SK-N-SH (cell line): ENCODE results near the gene PCGF2. TPM values are rescaled to one million over a fixed set of nuclear protein-coding genes. Genes with fewer than 3 reads are reported as not detected.

Experiments used
- CTCF ChIA-PET: fragments of 300-600, 350-600 bp; formaldehyde crosslinking; extraction: SDS; loops from one replicate; lab custom pipeline; 2021; lab: Yijun Ruan, JAX
- POLR2A ChIA-PET: fragments of 350-600 bp; sonication (Branson Sonifier 250); formaldehyde crosslinking; extraction: SDS; loops from one replicate; lab custom pipeline; 2020; ENCODE audit warnings: antibody characterized with exemption, inconsistent platforms; lab: Yijun Ruan, JAX
- DNase-seq: peaks from one replicate; pipeline ENCODE4 v3.0.0; 2012
- H2AFZ ChIP-seq: fragments of 200-600 bp; sonication (generic); 2 replicates; pipeline ENCODE4 v1.8.1; 2016; ENCODE audit warnings: antibody characterized with exemption, mild to moderate bottlenecking, low read depth
- H3F3A ChIP-seq: fragments of 200-600 bp; sonication (generic); replicated peaks from 2 replicates; pipeline ENCODE3; 2016; ENCODE audit warnings: antibody characterized with exemption, mild to moderate bottlenecking; ENCODE audit not compliant: insufficient read depth
- H3K27ac ChIP-seq, 2 experiments: fragments of 200-500 bp in 1 of 2; fragments of 200-600 bp in 1 of 2; sonication (Bioruptor generic) in 1 of 2; sonication (generic), shearing (Covaris generic) in 1 of 2; 2 replicates each; pipeline versions ENCODE4 v1.5.1 to v1.6.1; 2014 to 2016; ENCODE audit warnings: low read depth in 2 of 2, inconsistent platforms in 1 of 2, low read length in 1 of 2, mild to moderate bottlenecking in 1 of 2, mixed read lengths in 1 of 2
- H3K27me3 ChIP-seq: fragments of 200-600 bp; sonication (generic), shearing (Covaris generic); 2 replicates; pipeline ENCODE4 v1.6.1; 2016; ENCODE audit warnings: mixed run types; ENCODE audit not compliant: insufficient read depth
- H3K36me3 ChIP-seq, 2 experiments: fragments of 200-500 bp in 1 of 2; fragments of 200-600 bp in 1 of 2; sonication (Bioruptor generic) in 1 of 2; sonication (generic) in 1 of 2; replicated peaks in 1 of 2; 2 replicates each; pipeline versions ENCODE3 to v1.5.1; 2014 to 2016; ENCODE audit warnings: low read length in 1 of 2, mild to moderate bottlenecking in 1 of 2; ENCODE audit not compliant: insufficient read depth in 2 of 2, control insufficient read depth in 1 of 2
- H3K4me1 ChIP-seq, 2 experiments: fragments of 200-500 bp in 1 of 2; fragments of 200-600 bp in 1 of 2; sonication (Bioruptor generic) in 1 of 2; sonication (generic), shearing (Covaris generic) in 1 of 2; 2 replicates each; pipeline versions ENCODE4 v1.5.1 to v1.6.1; 2014 to 2016; ENCODE audit warnings: low read depth in 1 of 2, low read length in 1 of 2, mixed run types in 1 of 2; ENCODE audit not compliant: insufficient read depth in 2 of 2, control insufficient read depth in 1 of 2
- H3K4me2 ChIP-seq: fragments of 200-600 bp; sonication (generic), shearing (Covaris generic); 2 replicates; pipeline ENCODE4 v1.6.1; 2017; ENCODE audit warnings: mixed run types
- H3K4me3 ChIP-seq, 2 experiments: fragments of 200-500 bp in 1 of 2; fragments of 200-600 bp in 1 of 2; sonication (Bioruptor generic) in 1 of 2; sonication (generic), shearing (Covaris generic) in 1 of 2; 2 replicates each; pipeline versions ENCODE4 v1.5.1 to v1.8.1; 2014 to 2016; ENCODE audit warnings: low read depth in 2 of 2, inconsistent platforms in 1 of 2, low read length in 1 of 2, mild to moderate bottlenecking in 1 of 2, mixed read lengths in 1 of 2, moderate library complexity in 1 of 2
- H3K79me2 ChIP-seq: fragments of 200-600 bp; sonication (generic); 2 replicates; pipeline ENCODE4 v1.8.1; 2017; ENCODE audit warnings: mild to moderate bottlenecking; ENCODE audit not compliant: insufficient read depth
- H3K9ac ChIP-seq: fragments of 200-600 bp; sonication (generic); 2 replicates; pipeline ENCODE4 v1.6.1; 2017; ENCODE audit warnings: mixed run types
- H3K9me2 ChIP-seq: fragments of 200-600 bp; sonication (generic); 2 replicates; pipeline ENCODE4 v1.6.1; 2017; ENCODE audit warnings: mixed run types
- H3K9me3 ChIP-seq: fragments of 200-600 bp; sonication (generic); 2 replicates; pipeline ENCODE4 v1.6.1; 2017; ENCODE audit warnings: mixed run types, mild to moderate bottlenecking, moderate library complexity
- H4K20me1 ChIP-seq: fragments of 200-600 bp; sonication (generic); 2 replicates; pipeline ENCODE4 v1.6.1; 2017; ENCODE audit warnings: mild to moderate bottlenecking, mixed run types; ENCODE audit not compliant: insufficient read depth
- CHD2 ChIP-seq: fragments of 150-350 bp; IDR thresholded peaks from 2 replicates; pipeline ENCODE4 v1.6.1; 2018; ENCODE audit warnings: low read length; ENCODE audit not compliant: partially characterized antibody
- ELF1 ChIP-seq: IDR thresholded peaks from 2 replicates; pipeline ENCODE4 v1.4.0; 2012
- EZH2phosphoT487 ChIP-seq: fragments of 200-600 bp; sonication (generic); IDR thresholded peaks from 2 replicates; pipeline ENCODE4 v1.6.1; 2017; ENCODE audit warnings: low read depth, mixed run types, mild to moderate bottlenecking, antibody characterized with exemption, moderate library complexity, borderline replicate concordance
- IRF3 ChIP-seq: fragments of 150-350 bp; IDR thresholded peaks from 2 replicates; pipeline ENCODE4 v1.6.1; 2016; ENCODE audit warnings: mild to moderate bottlenecking, low read depth, low read length
- JUND ChIP-seq: IDR thresholded peaks from 2 replicates; pipeline ENCODE4 v1.4.0; 2012
- NFIC ChIP-seq: IDR thresholded peaks from 2 replicates; pipeline ENCODE4 v1.4.0; 2012; ENCODE audit warnings: borderline replicate concordance
- NRF1 ChIP-seq: IDR thresholded peaks from 2 replicates; pipeline ENCODE4 v1.6.1; 2012; ENCODE audit warnings: low read depth, mild to moderate bottlenecking, low read length
- PBX3 ChIP-seq: IDR thresholded peaks from 2 replicates; pipeline ENCODE4; 2012
- POLR2AphosphoS5 ChIP-seq: IDR thresholded peaks from 2 replicates; pipeline ENCODE4 v1.6.1; 2012; ENCODE audit warnings: low read depth, low read length
- REST ChIP-seq: IDR thresholded peaks from 2 replicates; pipeline ENCODE4 v1.6.1; 2012; ENCODE audit warnings: mild to moderate bottlenecking, low read depth, low read length, moderate library complexity
- RFX5 ChIP-seq: IDR thresholded peaks from 2 replicates; pipeline ENCODE4 v1.6.1; 2012; ENCODE audit warnings: mild to moderate bottlenecking, improper control_type of control experiment, low read length
- RXRA ChIP-seq: IDR thresholded peaks from 2 replicates; pipeline ENCODE4 v1.4.0; 2012; ENCODE audit warnings: low read depth, mild to moderate bottlenecking, borderline replicate concordance
- TAF1 ChIP-seq: IDR thresholded peaks from 2 replicates; pipeline ENCODE4 v1.6.1; 2012; ENCODE audit warnings: low read depth, mild to moderate bottlenecking, low read length, moderate library complexity, borderline replicate concordance
- TEAD4 ChIP-seq: IDR thresholded peaks from 2 replicates; pipeline ENCODE4 v1.4.0; 2012; ENCODE audit warnings: mild to moderate bottlenecking, borderline replicate concordance; ENCODE audit not compliant: insufficient read depth
- WGBS: methylation state at CpG from one replicate; pipeline ENCODE4 v1.1.6; 2017; ENCODE audit warnings: low lambda C conversion rate; 5-methylcytosine and 5-hydroxymethylcytosine counted together
- polyA plus RNA-seq, 3 experiments: library from polyadenylated mRNA; depleted of rRNA; stranded (reverse); fragments of >200 nt; gene quantifications; 2 replicates each; pipeline ENCODE4 v1.2.3, GENCODE V29; 2012
- TF ChIP-seq, protein P1 (sequence below): IDR thresholded peaks from 2 replicates; pipeline ENCODE4 v1.4.0; 2012; ENCODE audit warnings: low read depth
- TF ChIP-seq, protein P2 (sequence below): fragments of 150-350 bp; IDR thresholded peaks from 2 replicates; pipeline ENCODE4 v1.6.1; 2017; ENCODE audit warnings: antibody characterized with exemption, low read length, low read depth, borderline replicate concordance
- TF ChIP-seq, protein P3 (sequence below): IDR thresholded peaks from 2 replicates; pipeline ENCODE4 v1.4.0; 2012; ENCODE audit warnings: low read depth, borderline replicate concordance

PCGF2 gene
- 24.2 and 39.8 TPM in 2 replicates for polyA plus RNA-seq (2012; rRNA removed)
- polyA plus RNA-seq (2012; cell fraction: cytosol; rRNA removed): 23.0 and 26.3 TPM in 2 replicates
- 54.1 and 67.6 TPM in 2 replicates for polyA plus RNA-seq (2012; cell fraction: nucleus; rRNA removed)

DNA sequence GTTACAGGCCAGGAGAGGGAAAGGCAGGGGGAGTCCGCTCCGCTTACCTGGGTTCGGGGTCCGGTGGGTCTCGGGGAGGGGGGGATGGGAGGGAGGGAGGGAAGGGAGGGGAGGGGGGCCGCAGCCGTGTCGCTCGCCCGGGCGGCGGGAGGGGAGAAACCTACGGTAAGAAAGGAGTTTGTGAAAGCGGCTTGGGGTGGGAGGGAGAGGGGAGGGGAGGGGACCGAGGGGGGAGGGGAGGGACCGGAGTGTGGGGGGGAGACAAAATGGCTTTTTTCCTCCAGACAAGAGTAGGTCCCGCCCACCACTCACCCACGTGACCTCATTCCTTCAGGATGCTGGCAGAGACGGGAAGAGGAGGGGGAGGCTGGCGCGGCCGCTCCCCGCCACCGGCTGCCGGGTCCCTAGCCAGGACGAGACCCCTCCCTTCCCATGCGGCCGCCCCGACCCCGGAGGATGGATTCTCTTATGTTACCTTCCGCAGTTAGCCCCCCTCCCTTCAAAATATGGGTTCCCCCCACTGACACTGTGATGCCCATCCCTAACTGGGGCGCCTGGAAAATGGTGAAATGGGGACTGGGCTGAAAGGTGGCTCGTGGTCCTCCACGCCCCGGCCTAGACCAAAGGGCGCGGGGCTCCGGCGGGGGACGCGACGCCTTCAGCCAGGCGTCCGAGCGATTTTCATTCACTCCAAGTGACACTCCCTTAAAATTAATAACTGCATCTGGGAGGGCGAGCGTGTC is at the start of gene PCGF2:
PCGF2 (minus strand) TSS at position 188 of the 743 bp plus-strand sequence. CDS start 7,934 bp downstream, outside the sequence.
- no peaks in the 10 kb centered on the region for H3K36me3 ChIP-seq
- no peaks in the 10 kb centered on the region for H3K9me2 ChIP-seq
- H3K27me3 ChIP-seq: no peaks in the 10 kb centered on the region
- 2% methylated on average over 20 of the region's 47 CpGs for WGBS
- CTCF ChIA-PET: interaction anchor here (0.7 to 7.4 kb wide), 3 partner anchors 13 to 44 kb away, joined by 3 to 88 read pairs (median 11); partner anchors contain the start of gene CISD3
- no peak for TF ChIP-seq RXRA
- no peak for TF ChIP-seq JUND
- peak; percentile 38; the same call in 1 of the 2 replicates for TF ChIP-seq TAF1
- peak; percentile 77; the same call in 1 of the 2 replicates for TF ChIP-seq POLR2AphosphoS5
- no peak for TF ChIP-seq EZH2phosphoT487
- TF ChIP-seq, protein P1, sequence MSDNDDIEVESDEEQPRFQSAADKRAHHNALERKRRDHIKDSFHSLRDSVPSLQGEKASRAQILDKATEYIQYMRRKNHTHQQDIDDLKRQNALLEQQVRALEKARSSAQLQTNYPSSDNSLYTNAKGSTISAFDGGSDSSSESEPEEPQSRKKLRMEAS: peak; percentile 48
- TF ChIP-seq, protein P2, sequence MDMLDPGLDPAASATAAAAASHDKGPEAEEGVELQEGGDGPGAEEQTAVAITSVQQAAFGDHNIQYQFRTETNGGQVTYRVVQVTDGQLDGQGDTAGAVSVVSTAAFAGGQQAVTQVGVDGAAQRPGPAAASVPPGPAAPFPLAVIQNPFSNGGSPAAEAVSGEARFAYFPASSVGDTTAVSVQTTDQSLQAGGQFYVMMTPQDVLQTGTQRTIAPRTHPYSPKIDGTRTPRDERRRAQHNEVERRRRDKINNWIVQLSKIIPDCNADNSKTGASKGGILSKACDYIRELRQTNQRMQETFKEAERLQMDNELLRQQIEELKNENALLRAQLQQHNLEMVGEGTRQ: peak; percentile 55; the same call in 1 of the 2 replicates
- no peak for TF ChIP-seq TEAD4
- no peak for TF ChIP-seq ELF1
- TF ChIP-seq NFIC: 0 out of 2 replicates have a peak, but pooled peaks have one; percentile 11
- TF ChIP-seq PBX3: 0 out of 2 replicates have a peak, but pooled peaks have one; percentile 11
- TF ChIP-seq REST: no peak
- TF ChIP-seq IRF3: no peak
- no peak for TF ChIP-seq NRF1
- peak; percentile 13 for TF ChIP-seq CHD2
- no peak for TF ChIP-seq RFX5
- TF ChIP-seq, protein P3, sequence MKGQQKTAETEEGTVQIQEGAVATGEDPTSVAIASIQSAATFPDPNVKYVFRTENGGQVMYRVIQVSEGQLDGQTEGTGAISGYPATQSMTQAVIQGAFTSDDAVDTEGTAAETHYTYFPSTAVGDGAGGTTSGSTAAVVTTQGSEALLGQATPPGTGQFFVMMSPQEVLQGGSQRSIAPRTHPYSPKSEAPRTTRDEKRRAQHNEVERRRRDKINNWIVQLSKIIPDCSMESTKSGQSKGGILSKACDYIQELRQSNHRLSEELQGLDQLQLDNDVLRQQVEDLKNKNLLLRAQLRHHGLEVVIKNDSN: peak; percentile 92
- TF ChIP-seq, all 33 proteins: peak for 8
- H3K4me2 ChIP-seq: peak within 1 kb of the TSS; percentile 100
- H3K27ac ChIP-seq: peak within 1 kb of the TSS; percentile 71 to 98
- peak within 1 kb of the TSS; percentile 80 for H2AFZ ChIP-seq
- POLR2A ChIA-PET: interaction anchor here (1.9 kb wide), 1 partner anchor 23 kb away, joined by 6 read pairs; no protein-coding TSS in a partner anchor
- peaks cover 67% of the 10 kb centered on the region for H3K79me2 ChIP-seq
- H3K9ac ChIP-seq: peak within 1 kb of the TSS; percentile 90
- H3K9me3 ChIP-seq: no peaks in the 10 kb centered on the region
- peak within 1 kb of the TSS; percentile 91 to 93 for H3K4me3 ChIP-seq
- H4K20me1 ChIP-seq: peaks cover 38% of the 10 kb centered on the region
- DNase-seq: peak; percentile 90
- H3K4me1 ChIP-seq: peaks cover 5 to 44% of the 10 kb centered on the region in 2 experiments; a peak in 1 of 4 replicates
- peaks cover 6% of the 10 kb centered on the region for H3F3A ChIP-seq
